CD4-positive, alpha-beta T cell treated with Interferon alpha-2 for 1 hour (primary cell): ENCODE results near the gene TUSC1.
A peak's percentile ranks its signal among the peaks of the same experiment; 100 is the strongest.
"Not testable (repeated sequence)": the region's sequence is repeated elsewhere in the genome, so short reads cannot be mapped to it uniquely, and the experiment has no call there.

Experiments
- DNase-seq, 2 donors: peaks; one replicate each; pipeline ENCODE4 v3.0.0-alpha.2; 2020 to 2022

TUSC1 gene

GRCh38 chr9:25678147-25678666 is at the start of gene TUSC1:
TSS of gene TUSC1 (minus strand) at chr9:25678444. CDS start at chr9:25678312, 132 bp downstream.
- DNase-seq: peak; percentile 3 to 12

GRCh38 chr9:25726871-25727410 is 48.7 kb upstream of the TUSC1 start:
- no peak for DNase-seq

- no peak for DNase-seq
Observed at GRCh38 chr9:25724424-25724823, 46.2 kb upstream of the TUSC1 start.

GRCh38 chr9:25716220-25716872 is 38.1 kb upstream of the TUSC1 start:
- no peak for DNase-seq

GRCh38 chr9:25709941-25710340 is 31.7 kb upstream of the TUSC1 start:
- no peak for DNase-seq

- DNase-seq: no peak
Observed at GRCh38 chr9:25704800-25705199, 26.6 kb upstream of the TUSC1 start.

- no peak for DNase-seq
Observed at GRCh38 chr9:25703701-25704357, 25.6 kb upstream of the TUSC1 start.

GRCh38 chr9:25702536-25702935 is 24.3 kb upstream of the TUSC1 start:
- DNase-seq: no peak

- not testable (repeated sequence) for DNase-seq
Observed at GRCh38 chr9:25700899-25701298, 22.7 kb upstream of the TUSC1 start.

- no peak for DNase-seq
Observed at GRCh38 chr9:25700430-25700829, 22.2 kb upstream of the TUSC1 start.

- DNase-seq: no peak
Observed at GRCh38 chr9:25691786-25692185, 13.5 kb upstream of the TUSC1 start.

- DNase-seq: no peak
Observed at GRCh38 chr9:25684321-25684720, 6.1 kb upstream of the TUSC1 start.

- no peak for DNase-seq
Observed at GRCh38 chr9:25681266-25681665, 3.0 kb upstream of the TUSC1 start.

GRCh38 chr9:25678846-25679360 is 659 bp upstream of the TUSC1 start:
- no peak for DNase-seq

GRCh38 chr9:25677301-25678146 is 720 bp downstream of the TUSC1 start:
- DNase-seq: peak in 1 of 2 donors; percentile 5

- DNase-seq: not testable (repeated sequence)
Observed at GRCh38 chr9:25675858-25676257, 2.4 kb downstream of the TUSC1 start.

GRCh38 chr9:25658571-25658970 is 19.7 kb downstream of the TUSC1 start:
- no peak for DNase-seq

- no peak for DNase-seq
Observed at GRCh38 chr9:25654417-25654816, 23.8 kb downstream of the TUSC1 start.

- no peak for DNase-seq
Observed at GRCh38 chr9:25648116-25648515, 30.1 kb downstream of the TUSC1 start.

GRCh38 chr9:25636026-25636425 is 42.2 kb downstream of the TUSC1 start:
- DNase-seq: no peak

GRCh38 chr9:25629231-25629630 is 49.0 kb downstream of the TUSC1 start:
- no peak for DNase-seq
